AG04450 (cell line): Measurements from ENCODE around the gene CD79B. TPM values are rescaled to one million over a fixed set of nuclear protein-coding genes. Genes with fewer than 3 reads are reported as not detected.
"Not testable (repeated sequence)": the region's sequence is repeated elsewhere in the genome, so short reads cannot be mapped to it uniquely, and the experiment has no call there.

ENCODE experiments used
- CTCF ChIA-PET: fragments of 300-600, 350-600 bp; formaldehyde crosslinking; extraction: SDS; loops from one replicate; lab custom pipeline; 2022; ENCODE audit warnings: antibody characterized with exemption, inconsistent platforms; lab: Charles Lee
- POLR2A ChIA-PET: fragments of 350-600 bp; formaldehyde crosslinking; extraction: SDS; loops from one replicate; lab custom pipeline; 2021; ENCODE audit warnings: antibody characterized with exemption, inconsistent platforms; lab: Yijun Ruan, JAX
- DNase-seq: peaks from one replicate; pipeline ENCODE4 v3.0.0-alpha.2; 2011; ENCODE audit warnings: low read depth, low spot score
- H3K27ac ChIP-seq: one replicate; pipeline ENCODE4 v1.5.1; 2012; ENCODE audit warnings: low read depth, low read length, control low read depth
- H3K27me3 ChIP-seq: one replicate; pipeline ENCODE4 v1.6.0; 2012; ENCODE audit warnings: low read length; ENCODE audit not compliant: control insufficient read depth, insufficient read depth
- H3K4me3 ChIP-seq: 2 replicates; pipeline ENCODE4 v1.5.1; 2011; ENCODE audit warnings: mild to moderate bottlenecking, low read depth, low read length, control low read depth
- H3K9me3 ChIP-seq: 2 replicates; pipeline ENCODE4 v1.5.1; 2012; ENCODE audit warnings: low read length; ENCODE audit not compliant: control insufficient read depth, insufficient read depth
- CTCF ChIP-seq: IDR thresholded peaks from 2 replicates; pipeline ENCODE4 v1.5.1; 2011; ENCODE audit warnings: low read depth, low read length, control low read depth, inconsistent platforms
- polyA plus RNA-seq: library from polyadenylated mRNA; depleted of rRNA; stranded (reverse); fragments of >200 nt; gene quantifications from 2 replicates; pipeline ENCODE4 v1.2.3, GENCODE V29; 2011

The CD79B gene
- polyA plus RNA-seq, 1 experiment = not detected

- H3K9me3 ChIP-seq, POLR2A ChIA-PET, H3K4me3 ChIP-seq, DNase-seq, H3K27ac ChIP-seq, CTCF ChIA-PET: not testable (repeated sequence)
- H3K27me3 ChIP-seq = peaks cover 13% of the 10 kb centered on the region
Observed at GRCh38 chr17:63894821-63895220, 37.3 kb downstream of the CD79B start.

- H3K4me3 ChIP-seq, H3K27ac ChIP-seq, H3K9me3 ChIP-seq, CTCF ChIA-PET, DNase-seq, POLR2A ChIA-PET: not testable (repeated sequence)
- peaks cover 13% of the 10 kb centered on the region for H3K27me3 ChIP-seq
Observed at GRCh38 chr17:63894021-63894420, 38.1 kb downstream of the CD79B start.

GRCh38 chr17:63892316-63893037 is 39.7 kb downstream of the CD79B start:
- peaks cover 13% of the 10 kb centered on the region for H3K27me3 ChIP-seq
- CTCF ChIA-PET = interaction anchor here (0.5 to 0.6 kb wide), 3 partner anchors 19 to 1148 kb away, joined by 3 to 4 read pairs (median 3); no protein-coding TSS in a partner anchor
- POLR2A ChIA-PET = not testable (repeated sequence)

GRCh38 chr17:63889026-63889848 is 42.9 kb downstream of the CD79B start:
- H3K9me3 ChIP-seq, POLR2A ChIA-PET, H3K27ac ChIP-seq, DNase-seq, H3K4me3 ChIP-seq: not testable (repeated sequence)
- TF ChIP-seq CTCF = peak; percentile 48
- CTCF ChIA-PET = interaction anchor here (0.6 to 1.9 kb wide), 9 partner anchors 13 to 508 kb away, joined by 3 to 8 read pairs (median 5); no protein-coding TSS in a partner anchor
- peaks cover 13% of the 10 kb centered on the region for H3K27me3 ChIP-seq

More at GRCh38 chr17:63892316-63893037, 39.7 kb downstream of the CD79B start:
- not testable (repeated sequence) for DNase-seq, H3K9me3 ChIP-seq, H3K4me3 ChIP-seq, H3K27ac ChIP-seq

- CTCF ChIA-PET, POLR2A ChIA-PET, H3K27ac ChIP-seq, H3K27me3 ChIP-seq, DNase-seq, H3K4me3 ChIP-seq, H3K9me3 ChIP-seq: not testable (repeated sequence)
Observed at GRCh38 chr17:63885119-63885518, 47.0 kb downstream of the CD79B start.

GRCh38 chr17:63882626-63883126 is 49.5 kb downstream of the CD79B start:
- not testable (repeated sequence) for H3K27ac ChIP-seq, DNase-seq, H3K9me3 ChIP-seq, H3K27me3 ChIP-seq, H3K4me3 ChIP-seq
- CTCF ChIA-PET = interaction anchor here (1.4 kb wide), 1 partner anchor 17 kb away, joined by 3 read pairs; no protein-coding TSS in a partner anchor
- POLR2A ChIA-PET = interaction anchor here (0.6 kb wide), 1 partner anchor 48 kb away, joined by 3 read pairs; no protein-coding TSS in a partner anchor

GRCh38 chr17:63881935-63882601 is 50.1 kb downstream of the CD79B start, which contains the start of gene GH2:
TSS of gene GH2 (minus strand) at chr17:63881944. CDS start at chr17:63881801, 143 bp downstream.
- DNase-seq = no peak
- Histone ChIP-seq H3K4me3 (no peak within 1 kb of the TSS), H3K27ac (no peak within 1 kb of the TSS), H3K27me3 (peaks cover 4% of the 10 kb centered on the region), H3K9me3 (no peaks in the 10 kb centered on the region)
- peak; percentile 58 for TF ChIP-seq CTCF
- ChIA-PET CTCF (interaction anchor here (1.0 to 1.4 kb wide), 3 partner anchors 13 to 99 kb away, joined by 3 to 6 read pairs (median 3); no protein-coding TSS in a partner anchor), POLR2A (no interaction called here)

GRCh38 chr17:63881337-63881736 is 50.8 kb downstream of the CD79B start:
- H3K27ac ChIP-seq, H3K27me3 ChIP-seq, H3K9me3 ChIP-seq, DNase-seq, POLR2A ChIA-PET, H3K4me3 ChIP-seq: not testable (repeated sequence)
- CTCF ChIA-PET = interaction anchor here (1.0 to 1.4 kb wide), 3 partner anchors 12 to 100 kb away, joined by 3 to 6 read pairs (median 3); no protein-coding TSS in a partner anchor
